GM23338 (cell line): ENCODE data around the gene C15orf61. TPM values are rescaled to one million over a fixed set of nuclear protein-coding genes. Genes with fewer than 3 reads are reported as not detected.

Experiments
- ATAC-seq: fragments of 200-7000 bp; cut with Tn5 transposase; 3 replicates; pipeline ENCODE4 v1.9.1; 2020
- DNase-seq: peaks from one replicate; pipeline ENCODE4 v3.0.0-alpha.2; 2015; ENCODE audit warnings: low spot score
- H2AFZ ChIP-seq: fragments of 200-600 bp; sonication (generic); 2 replicates; pipeline ENCODE4 v1.8.0; 2016; ENCODE audit warnings: antibody characterized with exemption, mild to moderate bottlenecking, moderate library complexity
- H3F3A ChIP-seq: fragments of 200-600 bp; sonication (generic); replicated peaks from 2 replicates; pipeline ENCODE4 v1.8.0; 2017; ENCODE audit warnings: antibody characterized with exemption, mixed run types, low read depth
- H3K27ac ChIP-seq: fragments of 200-600 bp; sonication (generic); 2 replicates; pipeline ENCODE4 v1.6.1; 2016; ENCODE audit warnings: low read depth
- H3K27me3 ChIP-seq: fragments of 200-600 bp; sonication (generic); 2 replicates; pipeline ENCODE4 v1.8.0; 2016; ENCODE audit warnings: mild to moderate bottlenecking, mixed run types, moderate library complexity; ENCODE audit not compliant: insufficient read depth
- H3K36me3 ChIP-seq: fragments of 200-600 bp; sonication (generic); 2 replicates; pipeline ENCODE4 v1.8.0; 2016; ENCODE audit warnings: mild to moderate bottlenecking; ENCODE audit not compliant: insufficient read depth
- H3K4me1 ChIP-seq: fragments of 200-600 bp; sonication (generic); 2 replicates; pipeline ENCODE4 v1.8.0; 2016; ENCODE audit warnings: mild to moderate bottlenecking, moderate library complexity; ENCODE audit not compliant: insufficient read depth
- H3K4me2 ChIP-seq: fragments of 200-600 bp; sonication (generic); 2 replicates; pipeline ENCODE4 v1.7.1; 2017; ENCODE audit warnings: mixed run types
- H3K4me3 ChIP-seq: fragments of 200-600 bp; sonication (generic); 2 replicates; pipeline ENCODE4 v1.6.1; 2016; ENCODE audit warnings: mixed run types
- H3K79me2 ChIP-seq: fragments of 200-600 bp; sonication (generic); replicated peaks from 2 replicates; pipeline ENCODE4 v1.8.0; 2017; ENCODE audit warnings: mild to moderate bottlenecking; ENCODE audit not compliant: insufficient read depth
- H3K9me2 ChIP-seq: fragments of 200-600 bp; sonication (generic); 2 replicates; pipeline ENCODE4 v1.8.0; 2017; ENCODE audit not compliant: insufficient read depth
- H4K20me1 ChIP-seq: fragments of 200-600 bp; sonication (generic); replicated peaks from 2 replicates; pipeline ENCODE4 v1.8.0; 2017; ENCODE audit warnings: mild to moderate bottlenecking; ENCODE audit not compliant: insufficient read depth
- H3K27ac Mint-ChIP-seq: 2 replicates; pipeline ENCODE4 v1.8.0; 2020; ENCODE audit warnings: inconsistent platforms, mild to moderate bottlenecking, moderate library complexity, mixed read lengths
- H3K27me3 Mint-ChIP-seq: 3 replicates; pipeline ENCODE4 v1.8.0; 2022; ENCODE audit warnings: low read depth, mild to moderate bottlenecking, moderate library complexity, mixed read lengths, inconsistent platforms; ENCODE audit not compliant: insufficient read depth, poor library complexity
- H3K36me3 Mint-ChIP-seq: 3 replicates; pipeline ENCODE4 v1.8.0; 2021; ENCODE audit warnings: low read depth, mild to moderate bottlenecking, inconsistent platforms, moderate library complexity, mixed read lengths
- H3K4me1 Mint-ChIP-seq: 3 replicates; pipeline ENCODE4 v1.8.0; 2020; ENCODE audit warnings: mild to moderate bottlenecking, inconsistent platforms, mixed read lengths
- H3K4me3 Mint-ChIP-seq: 3 replicates; pipeline ENCODE4 v1.8.0; 2021; ENCODE audit warnings: moderate library complexity, mild to moderate bottlenecking, inconsistent platforms, mixed read lengths
- H3K9me3 Mint-ChIP-seq: 3 replicates; pipeline ENCODE4 v1.8.0; 2020; ENCODE audit warnings: moderate library complexity, mild to moderate bottlenecking, inconsistent platforms, mixed read lengths
- CREB1 ChIP-seq: fragments of 250-450 bp; sonication (Bioruptor Pico); IDR thresholded peaks from 2 replicates; pipeline ENCODE4 v1.5.0; 2020; ENCODE audit warnings: low read depth, mild to moderate bottlenecking, moderate library complexity
- EZH2 ChIP-seq: fragments of 200-600 bp; sonication (generic); IDR thresholded peaks from one replicate; pipeline ENCODE4 v1.8.0; 2017; ENCODE audit warnings: antibody characterized with exemption, mild to moderate bottlenecking, low read depth; ENCODE audit not compliant: unreplicated experiment
- EZH2phosphoT487 ChIP-seq: fragments of 200-600 bp; sonication (generic); IDR thresholded peaks from one replicate; pipeline ENCODE4 v1.8.1; 2018; ENCODE audit warnings: antibody characterized with exemption; ENCODE audit not compliant: unreplicated experiment
- JUNB ChIP-seq: IDR thresholded peaks from one replicate; pipeline ENCODE4 v1.6.1; 2016; ENCODE audit warnings: antibody characterized with exemption; ENCODE audit not compliant: unreplicated experiment
- NANOG ChIP-seq: IDR thresholded peaks from 2 replicates; pipeline ENCODE4 v1.6.1; 2016; ENCODE audit warnings: antibody characterized with exemption, borderline replicate concordance
- POLR2AphosphoS5 ChIP-seq: IDR thresholded peaks from 2 replicates; pipeline ENCODE4 v1.6.1; 2016; ENCODE audit warnings: antibody characterized with exemption, low read depth
- REST ChIP-seq: IDR thresholded peaks from one replicate; pipeline ENCODE4 v1.6.1; 2018; ENCODE audit warnings: antibody characterized with exemption; ENCODE audit not compliant: unreplicated experiment
- STAT1 ChIP-seq: IDR thresholded peaks from one replicate; pipeline ENCODE4 v1.6.1; 2016; ENCODE audit warnings: antibody characterized with exemption; ENCODE audit not compliant: unreplicated experiment
- ZNF114 ChIP-seq: fragments of 250-450 bp; sonication (Bioruptor Pico); IDR thresholded peaks from 2 replicates; pipeline ENCODE4 v1.5.0; 2020; ENCODE audit warnings: mild to moderate bottlenecking, moderate library complexity
- ZNF331 ChIP-seq: fragments of 250-450 bp; sonication (Bioruptor Pico); IDR thresholded peaks from 2 replicates; pipeline ENCODE4 v1.5.0; 2020; ENCODE audit warnings: low read depth, mild to moderate bottlenecking, moderate library complexity
- polyA plus RNA-seq: library from polyadenylated mRNA; unstranded; fragments of >200 nt; fragmentation: Nextera tagmentation; extraction: Ambion mirVana; gene quantifications from 2 replicates; pipeline ENCODE4 v1.2.1, GENCODE V29; 2016
- total RNA-seq: library from RNA; depleted of rRNA; stranded (reverse); fragments of >200 nt; shearing (Covaris generic); gene quantifications from 2 replicates; pipeline ENCODE4 v1.2.3, GENCODE V29; 2014
- TF ChIP-seq, protein P1 (sequence below): IDR thresholded peaks from 2 replicates; pipeline ENCODE4 v1.6.1; 2016; ENCODE audit warnings: antibody characterized with exemption
- TF ChIP-seq, protein P2 (sequence below), 2 experiments: fragments of 200-600 bp in 1 of 2; sonication (generic) in 1 of 2; conservative IDR thresholded peaks; 2 replicates each; pipeline versions ENCODE4 v1.5.1 to v1.6.1; 2016 to 2017; ENCODE audit warnings: antibody characterized with exemption in 2 of 2, low read depth in 2 of 2, mild to moderate bottlenecking in 2 of 2, moderate library complexity in 1 of 2
- TF ChIP-seq, protein P3 (sequence below): fragments of 250-450 bp; sonication (Bioruptor Pico); IDR thresholded peaks from 2 replicates; pipeline ENCODE4 v1.5.0; 2020; ENCODE audit warnings: mild to moderate bottlenecking, moderate library complexity

Gene C15orf61
- total and polyA plus RNA-seq, 2 experiments from 2014 or later, result 1.8 to 5.9 TPM

DNA sequence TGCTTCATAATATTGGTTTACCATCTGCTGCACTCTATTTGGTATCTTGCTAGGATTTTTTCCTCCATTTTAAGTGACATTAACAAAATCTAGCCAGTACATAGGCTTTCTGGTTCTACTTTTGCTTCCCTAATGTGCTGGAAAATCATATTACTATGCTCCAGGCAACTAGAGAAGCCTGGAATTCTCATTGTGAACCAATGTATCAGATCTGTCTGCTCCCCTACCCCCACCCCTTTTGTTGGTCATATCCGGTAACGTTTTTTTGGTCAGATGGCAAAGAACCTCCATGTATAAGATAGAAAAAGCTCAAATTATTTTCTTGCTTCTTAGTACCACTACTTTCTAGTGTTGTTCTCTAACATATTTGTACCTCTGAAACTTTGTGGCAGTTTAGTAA, 38.6 kb downstream of the C15orf61 start (continued):
- TF ChIP-seq, protein P1, sequence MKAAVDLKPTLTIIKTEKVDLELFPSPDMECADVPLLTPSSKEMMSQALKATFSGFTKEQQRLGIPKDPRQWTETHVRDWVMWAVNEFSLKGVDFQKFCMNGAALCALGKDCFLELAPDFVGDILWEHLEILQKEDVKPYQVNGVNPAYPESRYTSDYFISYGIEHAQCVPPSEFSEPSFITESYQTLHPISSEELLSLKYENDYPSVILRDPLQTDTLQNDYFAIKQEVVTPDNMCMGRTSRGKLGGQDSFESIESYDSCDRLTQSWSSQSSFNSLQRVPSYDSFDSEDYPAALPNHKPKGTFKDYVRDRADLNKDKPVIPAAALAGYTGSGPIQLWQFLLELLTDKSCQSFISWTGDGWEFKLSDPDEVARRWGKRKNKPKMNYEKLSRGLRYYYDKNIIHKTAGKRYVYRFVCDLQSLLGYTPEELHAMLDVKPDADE, result no peak
- TF ChIP-seq JUNB (no peak), ZNF114 (CRISPR knock-in tag) (no peak)

DNA sequence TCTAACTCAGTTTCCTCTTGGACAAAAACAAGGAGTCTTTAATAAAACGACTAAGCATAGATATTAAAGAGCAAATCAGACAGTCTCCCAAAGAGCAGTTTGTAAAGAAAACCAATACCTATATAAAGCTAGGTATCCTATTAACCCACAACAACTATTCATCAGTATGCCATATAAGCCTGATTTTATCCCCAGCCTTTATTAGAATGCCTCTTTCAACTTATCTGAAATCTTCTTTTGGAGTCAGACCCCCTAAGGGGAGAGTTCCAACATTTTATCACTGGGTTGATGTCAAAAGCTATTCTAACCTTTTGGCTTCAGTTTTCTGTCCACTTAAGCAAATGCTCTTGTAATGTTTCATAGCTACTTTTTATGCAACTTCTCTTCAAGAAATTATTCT, 39.4 kb downstream of the C15orf61 start:
- ATAC-seq, result no peak
- Histone ChIP-seq H3K4me3 (no peak overlapping the region), H3F3A (no peaks in the 10 kb centered on the region), H3K36me3 (no peaks in the 10 kb centered on the region), H3K4me1 (peaks cover 21% of the 10 kb centered on the region), H4K20me1 (0 out of 2 replicates have a peak, but pooled peaks cover 3% of the 10 kb centered on the region), H3K27ac (no peak overlapping the region), H3K4me2 (no peak overlapping the region), H3K79me2 (no peaks in the 10 kb centered on the region; the same call in 1 of the 2 replicates), H3K27me3 (no peaks in the 10 kb centered on the region), H3K9me2 (no peaks in the 10 kb centered on the region), H2AFZ (no peak overlapping the region)
- H3K27ac Mint-ChIP-seq, result no peak overlapping the region
- no peak for DNase-seq
- H3K36me3 Mint-ChIP-seq, result peaks cover 6% of the 10 kb centered on the region; the same call in 2 of the 3 replicates
- peaks cover 1% of the 10 kb centered on the region for H3K27me3 Mint-ChIP-seq
- H3K9me3 Mint-ChIP-seq, result peaks cover 4% of the 10 kb centered on the region; the same call in 2 of the 3 replicates
- H3K4me3 Mint-ChIP-seq, result no peak overlapping the region
- peaks cover 27% of the 10 kb centered on the region for H3K4me1 Mint-ChIP-seq
- no peak for TF ChIP-seq EZH2
- TF ChIP-seq, protein P2, sequence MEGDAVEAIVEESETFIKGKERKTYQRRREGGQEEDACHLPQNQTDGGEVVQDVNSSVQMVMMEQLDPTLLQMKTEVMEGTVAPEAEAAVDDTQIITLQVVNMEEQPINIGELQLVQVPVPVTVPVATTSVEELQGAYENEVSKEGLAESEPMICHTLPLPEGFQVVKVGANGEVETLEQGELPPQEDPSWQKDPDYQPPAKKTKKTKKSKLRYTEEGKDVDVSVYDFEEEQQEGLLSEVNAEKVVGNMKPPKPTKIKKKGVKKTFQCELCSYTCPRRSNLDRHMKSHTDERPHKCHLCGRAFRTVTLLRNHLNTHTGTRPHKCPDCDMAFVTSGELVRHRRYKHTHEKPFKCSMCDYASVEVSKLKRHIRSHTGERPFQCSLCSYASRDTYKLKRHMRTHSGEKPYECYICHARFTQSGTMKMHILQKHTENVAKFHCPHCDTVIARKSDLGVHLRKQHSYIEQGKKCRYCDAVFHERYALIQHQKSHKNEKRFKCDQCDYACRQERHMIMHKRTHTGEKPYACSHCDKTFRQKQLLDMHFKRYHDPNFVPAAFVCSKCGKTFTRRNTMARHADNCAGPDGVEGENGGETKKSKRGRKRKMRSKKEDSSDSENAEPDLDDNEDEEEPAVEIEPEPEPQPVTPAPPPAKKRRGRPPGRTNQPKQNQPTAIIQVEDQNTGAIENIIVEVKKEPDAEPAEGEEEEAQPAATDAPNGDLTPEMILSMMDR (conservative IDR thresholded peaks at IDR 0.05; ENCODE audit: low read depth in 2 of 2), result no peak
- TF ChIP-seq JUNB, result no peak
- no peak for TF ChIP-seq POLR2AphosphoS5
- no peak for TF ChIP-seq REST
- TF ChIP-seq ZNF114 (CRISPR knock-in tag), result no peak
- no peak for TF ChIP-seq CREB1 (CRISPR knock-in tag)
- TF ChIP-seq, protein P3, sequence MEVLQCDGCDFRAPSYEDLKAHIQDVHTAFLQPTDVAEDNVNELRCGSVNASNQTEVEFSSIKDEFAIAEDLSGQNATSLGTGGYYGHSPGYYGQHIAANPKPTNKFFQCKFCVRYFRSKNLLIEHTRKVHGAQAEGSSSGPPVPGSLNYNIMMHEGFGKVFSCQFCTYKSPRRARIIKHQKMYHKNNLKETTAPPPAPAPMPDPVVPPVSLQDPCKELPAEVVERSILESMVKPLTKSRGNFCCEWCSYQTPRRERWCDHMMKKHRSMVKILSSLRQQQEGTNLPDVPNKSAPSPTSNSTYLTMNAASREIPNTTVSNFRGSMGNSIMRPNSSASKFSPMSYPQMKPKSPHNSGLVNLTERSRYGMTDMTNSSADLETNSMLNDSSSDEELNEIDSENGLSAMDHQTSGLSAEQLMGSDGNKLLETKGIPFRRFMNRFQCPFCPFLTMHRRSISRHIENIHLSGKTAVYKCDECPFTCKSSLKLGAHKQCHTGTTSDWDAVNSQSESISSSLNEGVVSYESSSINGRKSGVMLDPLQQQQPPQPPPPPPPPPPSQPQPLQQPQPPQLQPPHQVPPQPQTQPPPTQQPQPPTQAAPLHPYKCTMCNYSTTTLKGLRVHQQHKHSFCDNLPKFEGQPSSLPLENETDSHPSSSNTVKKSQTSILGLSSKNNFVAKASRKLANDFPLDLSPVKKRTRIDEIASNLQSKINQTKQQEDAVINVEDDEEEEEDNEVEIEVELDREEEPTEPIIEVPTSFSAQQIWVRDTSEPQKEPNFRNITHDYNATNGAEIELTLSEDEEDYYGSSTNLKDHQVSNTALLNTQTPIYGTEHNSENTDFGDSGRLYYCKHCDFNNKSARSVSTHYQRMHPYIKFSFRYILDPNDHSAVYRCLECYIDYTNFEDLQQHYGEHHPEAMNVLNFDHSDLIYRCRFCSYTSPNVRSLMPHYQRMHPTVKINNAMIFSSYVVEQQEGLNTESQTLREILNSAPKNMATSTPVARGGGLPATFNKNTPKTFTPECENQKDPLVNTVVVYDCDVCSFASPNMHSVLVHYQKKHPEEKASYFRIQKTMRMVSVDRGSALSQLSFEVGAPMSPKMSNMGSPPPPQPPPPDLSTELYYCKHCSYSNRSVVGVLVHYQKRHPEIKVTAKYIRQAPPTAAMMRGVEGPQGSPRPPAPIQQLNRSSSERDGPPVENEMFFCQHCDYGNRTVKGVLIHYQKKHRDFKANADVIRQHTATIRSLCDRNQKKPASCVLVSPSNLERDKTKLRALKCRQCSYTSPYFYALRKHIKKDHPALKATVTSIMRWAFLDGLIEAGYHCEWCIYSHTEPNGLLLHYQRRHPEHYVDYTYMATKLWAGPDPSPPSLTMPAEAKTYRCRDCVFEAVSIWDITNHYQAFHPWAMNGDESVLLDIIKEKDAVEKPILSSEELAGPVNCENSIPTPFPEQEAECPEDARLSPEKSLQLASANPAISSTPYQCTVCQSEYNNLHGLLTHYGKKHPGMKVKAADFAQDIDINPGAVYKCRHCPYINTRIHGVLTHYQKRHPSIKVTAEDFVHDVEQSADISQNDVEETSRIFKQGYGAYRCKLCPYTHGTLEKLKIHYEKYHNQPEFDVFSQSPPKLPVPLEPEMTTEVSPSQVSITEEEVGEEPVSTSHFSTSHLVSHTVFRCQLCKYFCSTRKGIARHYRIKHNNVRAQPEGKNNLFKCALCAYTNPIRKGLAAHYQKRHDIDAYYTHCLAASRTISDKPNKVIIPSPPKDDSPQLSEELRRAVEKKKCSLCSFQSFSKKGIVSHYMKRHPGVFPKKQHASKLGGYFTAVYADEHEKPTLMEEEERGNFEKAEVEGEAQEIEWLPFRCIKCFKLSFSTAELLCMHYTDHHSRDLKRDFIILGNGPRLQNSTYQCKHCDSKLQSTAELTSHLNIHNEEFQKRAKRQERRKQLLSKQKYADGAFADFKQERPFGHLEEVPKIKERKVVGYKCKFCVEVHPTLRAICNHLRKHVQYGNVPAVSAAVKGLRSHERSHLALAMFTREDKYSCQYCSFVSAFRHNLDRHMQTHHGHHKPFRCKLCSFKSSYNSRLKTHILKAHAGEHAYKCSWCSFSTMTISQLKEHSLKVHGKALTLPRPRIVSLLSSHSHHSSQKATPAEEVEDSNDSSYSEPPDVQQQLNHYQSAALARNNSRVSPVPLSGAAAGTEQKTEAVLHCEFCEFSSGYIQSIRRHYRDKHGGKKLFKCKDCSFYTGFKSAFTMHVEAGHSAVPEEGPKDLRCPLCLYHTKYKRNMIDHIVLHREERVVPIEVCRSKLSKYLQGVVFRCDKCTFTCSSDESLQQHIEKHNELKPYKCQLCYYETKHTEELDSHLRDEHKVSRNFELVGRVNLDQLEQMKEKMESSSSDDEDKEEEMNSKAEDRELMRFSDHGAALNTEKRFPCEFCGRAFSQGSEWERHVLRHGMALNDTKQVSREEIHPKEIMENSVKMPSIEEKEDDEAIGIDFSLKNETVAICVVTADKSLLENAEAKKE (CRISPR knock-in tag), result no peak
- TF ChIP-seq STAT1, result no peak
- TF ChIP-seq ZNF331, result no peak
- TF ChIP-seq EZH2phosphoT487, result no peak
- TF ChIP-seq NANOG, result no peak
